Liver (tissue), 3 donors: ENCODE results near the gene ZNF746.

Experiments
- EGR1 ChIP-seq, 2 donors: IDR thresholded peaks; 2 replicates each; pipeline ENCODE4 v1.6.1; 2016 to 2018; ENCODE audit warnings: antibody characterized with exemption in 2 of 2, low read depth in 2 of 2
- FOXA1 ChIP-seq: IDR thresholded peaks from 2 replicates; pipeline ENCODE4 v1.6.1; 2016; ENCODE audit warnings: antibody characterized with exemption
- JUND ChIP-seq, 2 donors: IDR thresholded peaks; 2 replicates each; pipeline ENCODE4 v1.6.1; 2016; ENCODE audit warnings: antibody characterized with exemption in 2 of 2
- NR2F2 ChIP-seq: IDR thresholded peaks from 2 replicates; pipeline ENCODE4 v1.6.1; 2016; ENCODE audit warnings: antibody characterized with exemption
- RAD21 ChIP-seq, 2 donors: IDR thresholded peaks; 2 replicates each; pipeline ENCODE4 v1.6.1; 2016; ENCODE audit warnings: antibody characterized with exemption in 2 of 2, mild to moderate bottlenecking in 2 of 2
- RXRA ChIP-seq, 2 donors: IDR thresholded peaks; 2 replicates each; pipeline ENCODE4 v1.6.1; 2017 to 2018; ENCODE audit warnings: antibody characterized with exemption in 2 of 2, mild to moderate bottlenecking in 1 of 2
- TAF1 ChIP-seq: conservative IDR thresholded peaks from 2 replicates; pipeline ENCODE4 v1.6.1; 2016; ENCODE audit warnings: antibody characterized with exemption, mild to moderate bottlenecking
- YY1 ChIP-seq: IDR thresholded peaks from 2 replicates; pipeline ENCODE4 v1.6.1; 2016; ENCODE audit warnings: antibody characterized with exemption, mild to moderate bottlenecking
- TF ChIP-seq, protein P1 (sequence below): fragments of 150-350 bp; IDR thresholded peaks from 2 replicates; pipeline ENCODE4 v1.5.1; 2017; ENCODE audit warnings: improper control_type of control experiment, low read depth, low read length; ENCODE audit not compliant: missing input control
- TF ChIP-seq, protein P2 (sequence below): IDR thresholded peaks from 2 replicates; pipeline ENCODE4 v1.6.1; 2016; ENCODE audit warnings: antibody characterized with exemption
- TF ChIP-seq, protein P3 (sequence below): IDR thresholded peaks from 2 replicates; pipeline ENCODE4 v1.6.1; 2016; ENCODE audit warnings: antibody characterized with exemption, mild to moderate bottlenecking
- donor health status: healthy.
- donor health status: healthy.

DNA sequence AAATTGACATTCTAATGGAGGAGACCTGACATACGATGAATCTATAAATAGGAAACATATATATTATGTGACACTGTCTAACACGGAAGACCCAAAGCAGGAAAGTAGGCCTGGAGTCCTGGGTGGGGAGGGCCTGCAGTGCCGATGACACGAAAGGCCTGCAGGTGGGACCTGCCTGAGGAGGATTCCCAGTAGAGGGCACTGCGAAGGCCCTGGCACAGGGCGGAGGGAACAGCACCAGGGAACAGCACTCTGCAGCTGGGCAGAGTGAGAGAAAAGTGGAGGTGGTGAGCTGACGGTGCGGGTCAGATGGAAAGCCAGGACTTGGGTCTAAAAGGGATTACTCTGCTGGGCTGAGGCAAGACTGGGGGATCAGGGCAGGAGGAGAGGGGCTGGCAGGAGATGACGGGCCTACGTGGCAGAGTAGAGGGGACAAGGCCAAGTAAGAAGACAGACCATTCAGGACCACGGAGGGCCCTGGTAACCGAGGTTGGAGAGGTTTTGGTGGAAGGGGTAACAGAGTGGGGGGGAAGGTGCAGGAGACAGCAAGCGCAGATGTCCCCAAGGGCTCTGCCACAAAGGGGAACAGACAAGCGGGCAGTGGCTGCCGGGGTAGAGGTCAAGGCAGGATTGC lies 8.1 kb downstream of the ZNF746 start:
- TF ChIP-seq, protein P1, sequence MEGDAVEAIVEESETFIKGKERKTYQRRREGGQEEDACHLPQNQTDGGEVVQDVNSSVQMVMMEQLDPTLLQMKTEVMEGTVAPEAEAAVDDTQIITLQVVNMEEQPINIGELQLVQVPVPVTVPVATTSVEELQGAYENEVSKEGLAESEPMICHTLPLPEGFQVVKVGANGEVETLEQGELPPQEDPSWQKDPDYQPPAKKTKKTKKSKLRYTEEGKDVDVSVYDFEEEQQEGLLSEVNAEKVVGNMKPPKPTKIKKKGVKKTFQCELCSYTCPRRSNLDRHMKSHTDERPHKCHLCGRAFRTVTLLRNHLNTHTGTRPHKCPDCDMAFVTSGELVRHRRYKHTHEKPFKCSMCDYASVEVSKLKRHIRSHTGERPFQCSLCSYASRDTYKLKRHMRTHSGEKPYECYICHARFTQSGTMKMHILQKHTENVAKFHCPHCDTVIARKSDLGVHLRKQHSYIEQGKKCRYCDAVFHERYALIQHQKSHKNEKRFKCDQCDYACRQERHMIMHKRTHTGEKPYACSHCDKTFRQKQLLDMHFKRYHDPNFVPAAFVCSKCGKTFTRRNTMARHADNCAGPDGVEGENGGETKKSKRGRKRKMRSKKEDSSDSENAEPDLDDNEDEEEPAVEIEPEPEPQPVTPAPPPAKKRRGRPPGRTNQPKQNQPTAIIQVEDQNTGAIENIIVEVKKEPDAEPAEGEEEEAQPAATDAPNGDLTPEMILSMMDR, result peak; percentile 21
- TF ChIP-seq, protein P2, sequence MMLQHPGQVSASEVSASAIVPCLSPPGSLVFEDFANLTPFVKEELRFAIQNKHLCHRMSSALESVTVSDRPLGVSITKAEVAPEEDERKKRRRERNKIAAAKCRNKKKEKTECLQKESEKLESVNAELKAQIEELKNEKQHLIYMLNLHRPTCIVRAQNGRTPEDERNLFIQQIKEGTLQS, result no peak
- no peak for TF ChIP-seq FOXA1
- no peak for TF ChIP-seq JUND (IDR thresholded peaks at IDR 0.05)
- no peak for TF ChIP-seq RXRA (IDR thresholded peaks at IDR 0.05)
- no peak for TF ChIP-seq EGR1 (IDR thresholded peaks at IDR 0.05; ENCODE audit: low read depth in 2 of 2)
- TF ChIP-seq, protein P3, sequence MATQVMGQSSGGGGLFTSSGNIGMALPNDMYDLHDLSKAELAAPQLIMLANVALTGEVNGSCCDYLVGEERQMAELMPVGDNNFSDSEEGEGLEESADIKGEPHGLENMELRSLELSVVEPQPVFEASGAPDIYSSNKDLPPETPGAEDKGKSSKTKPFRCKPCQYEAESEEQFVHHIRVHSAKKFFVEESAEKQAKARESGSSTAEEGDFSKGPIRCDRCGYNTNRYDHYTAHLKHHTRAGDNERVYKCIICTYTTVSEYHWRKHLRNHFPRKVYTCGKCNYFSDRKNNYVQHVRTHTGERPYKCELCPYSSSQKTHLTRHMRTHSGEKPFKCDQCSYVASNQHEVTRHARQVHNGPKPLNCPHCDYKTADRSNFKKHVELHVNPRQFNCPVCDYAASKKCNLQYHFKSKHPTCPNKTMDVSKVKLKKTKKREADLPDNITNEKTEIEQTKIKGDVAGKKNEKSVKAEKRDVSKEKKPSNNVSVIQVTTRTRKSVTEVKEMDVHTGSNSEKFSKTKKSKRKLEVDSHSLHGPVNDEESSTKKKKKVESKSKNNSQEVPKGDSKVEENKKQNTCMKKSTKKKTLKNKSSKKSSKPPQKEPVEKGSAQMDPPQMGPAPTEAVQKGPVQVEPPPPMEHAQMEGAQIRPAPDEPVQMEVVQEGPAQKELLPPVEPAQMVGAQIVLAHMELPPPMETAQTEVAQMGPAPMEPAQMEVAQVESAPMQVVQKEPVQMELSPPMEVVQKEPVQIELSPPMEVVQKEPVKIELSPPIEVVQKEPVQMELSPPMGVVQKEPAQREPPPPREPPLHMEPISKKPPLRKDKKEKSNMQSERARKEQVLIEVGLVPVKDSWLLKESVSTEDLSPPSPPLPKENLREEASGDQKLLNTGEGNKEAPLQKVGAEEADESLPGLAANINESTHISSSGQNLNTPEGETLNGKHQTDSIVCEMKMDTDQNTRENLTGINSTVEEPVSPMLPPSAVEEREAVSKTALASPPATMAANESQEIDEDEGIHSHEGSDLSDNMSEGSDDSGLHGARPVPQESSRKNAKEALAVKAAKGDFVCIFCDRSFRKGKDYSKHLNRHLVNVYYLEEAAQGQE, result no peak
- no peak for TF ChIP-seq YY1
- peak; percentile 41 to 61 for TF ChIP-seq RAD21 (IDR thresholded peaks at IDR 0.05)
- no peak for TF ChIP-seq NR2F2
- no peak for TF ChIP-seq TAF1
